ENCODE data around the gene SPOCK3. TPM values are rescaled to one million over a fixed set of nuclear protein-coding genes. Genes with fewer than 3 reads are reported as not detected.

The SPOCK3 gene
- total and polyA plus RNA-seq, 10 of the 15 experiments (the other 5 are each of a cell fraction or from before 2014, with no cell fraction given) = 0.06 to 0.39 (median 0.09) TPM; not detected in 5

DNA sequence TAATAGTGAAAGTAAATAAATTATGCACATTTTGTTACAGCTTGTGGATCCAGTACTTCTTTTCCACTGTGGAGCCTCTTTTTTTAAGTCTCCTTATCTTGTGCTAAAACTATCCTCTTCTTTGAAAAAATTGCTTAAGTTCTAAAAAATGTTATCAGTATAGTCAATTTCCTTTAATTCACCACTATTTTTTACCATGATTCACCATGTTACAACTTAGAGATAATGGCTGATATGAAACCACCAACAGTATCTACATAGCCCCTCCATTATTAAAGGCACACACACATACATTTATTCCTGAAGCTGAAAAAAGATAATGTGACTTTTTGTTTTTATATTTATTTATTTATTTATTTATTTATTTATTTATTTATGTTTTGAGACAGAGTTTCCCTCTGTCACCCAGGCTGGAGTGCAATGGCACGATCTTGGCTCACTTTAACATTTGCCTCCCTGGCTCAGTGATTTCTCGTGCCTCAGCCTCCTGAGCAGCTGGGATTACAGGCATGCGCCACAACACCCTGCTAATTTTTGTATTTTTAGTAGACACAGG is 243.2 kb downstream of the SPOCK3 start:
- H3K4me2 ChIP-seq (ENCODE audit: control insufficient read depth, insufficient read depth) = no peak overlapping the region
- DNase-seq (ENCODE audit: low read depth, low spot score) = no peak
- BruUV-seq (replicated peaks) = no TSS peak
- no peaks in the 10 kb centered on the region for H3K36me3 ChIP-seq (ENCODE audit: control insufficient read depth in 2 of 2, insufficient read depth in 2 of 2, low read length in 1 of 2)
- no peaks in the 10 kb centered on the region for H3K9me3 ChIP-seq (replicated peaks; ENCODE audit: control insufficient read depth, insufficient read depth, low read length)
- no peak overlapping the region for H3K9ac ChIP-seq (ENCODE audit: control insufficient read depth, insufficient read depth, low read length)
- TF ChIP-seq HDGF (IDR thresholded peaks at IDR 0.05) = no peak
- no peak for TF ChIP-seq POLR2AphosphoS5 (IDR thresholded peaks at IDR 0.05; ENCODE audit: low read length)
- TF ChIP-seq ATF7 (IDR thresholded peaks at IDR 0.05; ENCODE audit: low read depth) = no peak
- no peak for TF ChIP-seq CBX3 (IDR thresholded peaks at IDR 0.05; ENCODE audit: borderline replicate concordance, low read depth)
- no peak for TF ChIP-seq NBN (IDR thresholded peaks at IDR 0.05)
- TF ChIP-seq, protein P1, sequence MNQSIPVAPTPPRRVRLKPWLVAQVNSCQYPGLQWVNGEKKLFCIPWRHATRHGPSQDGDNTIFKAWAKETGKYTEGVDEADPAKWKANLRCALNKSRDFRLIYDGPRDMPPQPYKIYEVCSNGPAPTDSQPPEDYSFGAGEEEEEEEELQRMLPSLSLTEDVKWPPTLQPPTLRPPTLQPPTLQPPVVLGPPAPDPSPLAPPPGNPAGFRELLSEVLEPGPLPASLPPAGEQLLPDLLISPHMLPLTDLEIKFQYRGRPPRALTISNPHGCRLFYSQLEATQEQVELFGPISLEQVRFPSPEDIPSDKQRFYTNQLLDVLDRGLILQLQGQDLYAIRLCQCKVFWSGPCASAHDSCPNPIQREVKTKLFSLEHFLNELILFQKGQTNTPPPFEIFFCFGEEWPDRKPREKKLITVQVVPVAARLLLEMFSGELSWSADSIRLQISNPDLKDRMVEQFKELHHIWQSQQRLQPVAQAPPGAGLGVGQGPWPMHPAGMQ (IDR thresholded peaks at IDR 0.05; ENCODE audit: borderline replicate concordance) = no peak
- TF ChIP-seq, protein P2, sequence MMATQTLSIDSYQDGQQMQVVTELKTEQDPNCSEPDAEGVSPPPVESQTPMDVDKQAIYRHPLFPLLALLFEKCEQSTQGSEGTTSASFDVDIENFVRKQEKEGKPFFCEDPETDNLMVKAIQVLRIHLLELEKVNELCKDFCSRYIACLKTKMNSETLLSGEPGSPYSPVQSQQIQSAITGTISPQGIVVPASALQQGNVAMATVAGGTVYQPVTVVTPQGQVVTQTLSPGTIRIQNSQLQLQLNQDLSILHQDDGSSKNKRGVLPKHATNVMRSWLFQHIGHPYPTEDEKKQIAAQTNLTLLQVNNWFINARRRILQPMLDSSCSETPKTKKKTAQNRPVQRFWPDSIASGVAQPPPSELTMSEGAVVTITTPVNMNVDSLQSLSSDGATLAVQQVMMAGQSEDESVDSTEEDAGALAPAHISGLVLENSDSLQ (IDR thresholded peaks at IDR 0.05) = no peak
- no peak for TF ChIP-seq STAT3 (IDR thresholded peaks at IDR 0.05; ENCODE audit: low read depth, low read length)
- no peaks in the 10 kb centered on the region for H3K27me3 ChIP-seq (replicated peaks in 1 of 2; ENCODE audit: control insufficient read depth in 2 of 2, insufficient read depth in 2 of 2, low read length in 1 of 2)
- intact Hi-C loops (cut with micrococcal nuclease; ENCODE audit: unreplicated experiment) (no loop called here), in situ Hi-C loops (cut with MboI) (no loop called here)
- H3K27ac ChIP-seq (ENCODE audit: control insufficient read depth, insufficient read depth) = no peak overlapping the region
- 44% methylated on average over 3 of the region's 3 CpGs for WGBS (ENCODE audit: insufficient coverage, insufficient replicate concordance, low lambda C conversion rate, missing lambda C conversion rate)
- no peak overlapping the region for H3K4me3 ChIP-seq
- SMC1A ChIA-PET (ENCODE audit: uncharacterized antibody, unreplicated experiment) = interaction anchor here (0.6 kb wide), 1 partner anchor 25 kb away, joined by 3 read pairs; no protein-coding TSS in a partner anchor
- no peak for ATAC-seq
- H2AFZ ChIP-seq (ENCODE audit: control insufficient read depth, low read depth, low read length) = no peak overlapping the region
- no peaks in the 10 kb centered on the region for H4K20me1 ChIP-seq (ENCODE audit: control insufficient read depth, insufficient read depth)
- RAD21 ChIA-PET (ENCODE audit: unreplicated experiment) = no interaction called here
- H3K79me2 ChIP-seq (ENCODE audit: control insufficient read depth, insufficient read depth, low read length) = no peaks in the 10 kb centered on the region
- no peaks in the 10 kb centered on the region for H3K4me1 ChIP-seq (ENCODE audit: control insufficient read depth, insufficient read depth, low read length)
- FAIRE-seq = no peak
- CTCF ChIA-PET = no interaction called here
- POLR2A ChIA-PET = no interaction called here

All from GM12878 (cell line).